NCI-H1436 (cell line): ENCODE results near the gene CADPS2.

ENCODE experiments used
- DNase-seq: peaks from one replicate; lab custom pipeline; 2025; lab: John Stamatoyannopoulos, UW

Gene CADPS2

GRCh38 chr7:122453432-122453831 is 432.8 kb downstream of the CADPS2 start:
- DNase-seq = no peak

GRCh38 chr7:122448893-122449589 is 437.2 kb downstream of the CADPS2 start:
- no peak for DNase-seq

GRCh38 chr7:122442929-122443328 is 443.3 kb downstream of the CADPS2 start:
- DNase-seq = no peak

- no peak for DNase-seq
These were observed 447.8 kb downstream of the CADPS2 start for GRCh38 chr7:122438492-122438891.

GRCh38 chr7:122438006-122438405 is 448.3 kb downstream of the CADPS2 start:
- peak; percentile 87 for DNase-seq

- DNase-seq = no peak
These were observed 452.5 kb downstream of the CADPS2 start for GRCh38 chr7:122433765-122434164.

GRCh38 chr7:122430710-122431109 is 455.6 kb downstream of the CADPS2 start:
- no peak for DNase-seq

- DNase-seq = no peak
These were observed 456.3 kb downstream of the CADPS2 start for GRCh38 chr7:122429926-122430325.

GRCh38 chr7:122425731-122426130 is 460.5 kb downstream of the CADPS2 start:
- no peak for DNase-seq

- no peak for DNase-seq
These were observed 462.7 kb downstream of the CADPS2 start for GRCh38 chr7:122423591-122423990.

GRCh38 chr7:122416336-122416735 is 469.9 kb downstream of the CADPS2 start:
- DNase-seq = no peak

- no peak for DNase-seq
These were observed 470.8 kb downstream of the CADPS2 start for GRCh38 chr7:122415510-122415909.

- DNase-seq = peak; percentile 32
These were observed 472.9 kb downstream of the CADPS2 start for GRCh38 chr7:122413339-122413738.

- no peak for DNase-seq
These were observed 473.4 kb downstream of the CADPS2 start for GRCh38 chr7:122412883-122413282.

GRCh38 chr7:122412441-122412840 is 473.8 kb downstream of the CADPS2 start:
- DNase-seq = no peak

- no peak for DNase-seq
These were observed 479.1 kb downstream of the CADPS2 start for GRCh38 chr7:122407195-122407594.

- no peak for DNase-seq
These were observed 483.1 kb downstream of the CADPS2 start for GRCh38 chr7:122403113-122403512.

GRCh38 chr7:122402235-122402634 is 484.0 kb downstream of the CADPS2 start:
- DNase-seq = no peak

- peak; percentile 67 for DNase-seq
These were observed 488.9 kb downstream of the CADPS2 start for GRCh38 chr7:122397381-122397780.

- no peak for DNase-seq
These were observed 491.7 kb downstream of the CADPS2 start for GRCh38 chr7:122394512-122394911.

GRCh38 chr7:122384528-122384927 is 501.7 kb downstream of the CADPS2 start:
- peak; percentile 18 for DNase-seq

GRCh38 chr7:122383934-122384333 is 502.3 kb downstream of the CADPS2 start:
- peak; percentile 79 for DNase-seq

GRCh38 chr7:122380992-122381391 is 505.3 kb downstream of the CADPS2 start:
- peak; percentile 56 for DNase-seq

- DNase-seq = no peak
These were observed 506.8 kb downstream of the CADPS2 start for GRCh38 chr7:122379491-122379890.
